Thymus (tissue), 11 donors: ENCODE results near the gene NPL. TPM values are rescaled to one million over a fixed set of nuclear protein-coding genes. Genes with fewer than 3 reads are reported as not detected.

Source experiments
- DNase-seq, 9 donors: peaks; one replicate each; pipeline ENCODE4 v3.0.0-alpha.2; 2013; ENCODE audit warnings: low spot score in 9 of 9, low read depth in 6 of 9, missing footprints in 1 of 9
- H3K27ac ChIP-seq, 2 donors: one replicate each; pipeline ENCODE4 v1.5.1; 2013; ENCODE audit warnings: control low read depth in 1 of 2, low read depth in 1 of 2, low read length in 1 of 2, mild to moderate bottlenecking in 1 of 2, moderate library complexity in 1 of 2
- H3K27me3 ChIP-seq, 2 donors: one replicate each; pipeline ENCODE4 v1.5.1; 2013; ENCODE audit warnings: low read length in 1 of 2; ENCODE audit not compliant: control insufficient read depth in 2 of 2, insufficient read depth in 1 of 2
- H3K36me3 ChIP-seq, 2 donors: one replicate each; pipeline ENCODE4 v1.5.1; 2013; ENCODE audit warnings: low read length in 1 of 2, mild to moderate bottlenecking in 1 of 2, moderate library complexity in 1 of 2; ENCODE audit not compliant: control insufficient read depth in 2 of 2, insufficient read depth in 2 of 2
- H3K4me1 ChIP-seq, 2 donors: one replicate each; pipeline ENCODE4 v1.5.1; 2013; ENCODE audit warnings: low read length in 2 of 2; ENCODE audit not compliant: control insufficient read depth in 2 of 2, insufficient read depth in 2 of 2
- H3K4me3 ChIP-seq, 2 donors: one replicate each; pipeline ENCODE4 v1.5.1; 2013; ENCODE audit warnings: low read length in 2 of 2, control low read depth in 1 of 2, mild to moderate bottlenecking in 1 of 2
- H3K9me3 ChIP-seq, 2 donors: one replicate each; pipeline ENCODE4 v1.5.1; 2013; ENCODE audit warnings: low read length in 1 of 2, mild to moderate bottlenecking in 1 of 2; ENCODE audit not compliant: control insufficient read depth in 2 of 2, insufficient read depth in 1 of 2
- WGBS: extraction: QIAGEN DNeasy Blood & Tissue Kit; methylation state at CpG from one replicate; pipeline ENCODE4 v1.1.7; 2013; 5-methylcytosine and 5-hydroxymethylcytosine counted together
- polyA plus RNA-seq: library from polyadenylated mRNA; stranded (reverse); fragments of 200-250 nt; gene quantifications from one replicate; pipeline ENCODE4 v1.2.3, GENCODE V29; 2013
- total RNA-seq: library from RNA; stranded (reverse); fragments of 120-200 nt; gene quantifications from one replicate; pipeline ENCODE4 v1.2.4, GENCODE V29; 2013
- donor health status: healthy.

NPL gene
- total and polyA plus RNA-seq, 2 donors: 10.9 to 30.7 TPM

DNA sequence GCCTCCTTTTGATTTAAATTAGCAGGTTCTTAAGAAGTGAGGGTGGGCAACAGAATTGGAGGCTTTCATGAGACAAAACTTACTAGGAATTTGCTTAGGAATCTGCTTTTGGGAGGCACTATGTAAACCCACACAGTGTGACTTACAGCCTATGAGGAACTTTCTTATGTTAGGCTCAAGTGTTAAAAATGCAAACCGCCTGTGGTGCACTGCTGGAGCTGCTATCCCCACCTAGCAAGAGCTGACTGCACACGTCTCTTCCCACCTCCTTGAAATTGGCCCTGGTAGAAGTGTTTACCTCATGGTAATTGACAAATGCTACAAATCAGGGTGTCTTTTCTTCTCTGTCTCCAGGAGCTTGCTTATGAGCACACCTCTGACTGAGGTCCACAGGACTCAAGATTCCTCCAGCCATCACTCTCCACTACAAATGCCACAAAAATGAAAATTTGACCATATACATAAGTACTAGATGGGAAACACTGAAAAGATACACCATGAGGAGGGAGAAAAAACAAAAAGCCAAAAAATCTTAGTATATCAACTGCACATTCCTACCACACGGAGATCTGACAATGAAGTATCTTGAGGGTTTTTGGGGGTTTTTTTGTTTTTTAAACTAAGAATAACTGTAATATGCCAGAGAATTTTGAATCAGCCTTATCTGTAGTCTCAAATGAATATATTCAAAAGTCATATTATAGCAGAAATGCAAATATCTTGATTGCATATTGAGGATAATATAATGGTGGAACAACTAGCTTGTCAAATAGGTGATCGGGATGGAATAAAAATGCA, 18.2 kb upstream of the NPL start:
- no peaks in the 10 kb centered on the region for H3K9me3 ChIP-seq
- DNase-seq: no peak
- H3K4me3 ChIP-seq: no peak overlapping the region
- no peaks in the 10 kb centered on the region for H3K4me1 ChIP-seq
- H3K36me3 ChIP-seq: no peaks in the 10 kb centered on the region
- no peak overlapping the region for H3K27ac ChIP-seq
- no peaks in the 10 kb centered on the region for H3K27me3 ChIP-seq
- 98% methylated on average over 4 of the region's 4 CpGs for WGBS

DNA sequence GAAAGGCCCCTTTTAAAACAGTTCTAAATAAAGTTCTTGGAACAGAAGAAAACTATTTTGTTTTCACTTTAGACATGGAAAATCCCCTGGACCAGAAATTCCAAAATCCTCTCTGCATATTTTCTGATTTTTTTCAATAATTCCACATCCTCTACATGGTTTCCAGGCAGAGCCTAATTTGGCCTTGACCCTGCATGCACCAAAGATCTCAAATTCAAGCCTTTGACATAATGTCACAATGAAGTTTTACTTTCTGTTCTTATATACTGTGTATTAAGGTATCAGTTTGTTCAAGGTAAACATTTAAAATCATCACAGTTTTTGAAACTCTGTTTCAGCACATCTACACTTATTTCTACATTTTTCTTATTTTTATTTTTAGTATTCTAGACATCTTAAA, 12.2 kb upstream of the NPL start:
- no peak for DNase-seq
- H3K27me3 ChIP-seq: no peaks in the 10 kb centered on the region
- H3K27ac ChIP-seq: no peak overlapping the region
- H3K4me1 ChIP-seq: no peaks in the 10 kb centered on the region
- no peaks in the 10 kb centered on the region for H3K36me3 ChIP-seq
- no peak overlapping the region for H3K4me3 ChIP-seq
- no peaks in the 10 kb centered on the region for H3K9me3 ChIP-seq

DNA sequence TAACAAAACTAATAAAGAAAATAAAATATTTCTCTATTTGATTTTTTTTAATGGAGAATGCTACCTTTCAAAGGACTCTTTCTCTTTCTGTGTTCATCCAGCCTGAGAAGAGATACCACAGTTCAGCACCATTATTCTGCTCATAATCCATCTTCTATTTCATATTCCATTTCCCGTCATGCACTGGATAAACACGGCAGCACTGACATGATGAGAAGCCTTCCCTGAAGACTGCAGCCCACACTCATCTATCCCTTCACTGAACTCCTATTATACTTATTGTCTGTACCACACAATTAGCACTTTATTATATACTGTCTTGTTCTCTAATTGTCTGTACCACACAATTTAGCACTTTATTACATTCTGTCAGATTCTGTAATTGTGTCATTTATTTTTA, 10.7 kb upstream of the NPL start:
- 95% methylated on average over 2 of the region's 2 CpGs for WGBS
- H3K9me3 ChIP-seq: no peaks in the 10 kb centered on the region
- DNase-seq: no peak
- no peaks in the 10 kb centered on the region for H3K4me1 ChIP-seq
- H3K36me3 ChIP-seq: no peaks in the 10 kb centered on the region
- H3K27ac ChIP-seq: no peak overlapping the region
- H3K4me3 ChIP-seq: no peak overlapping the region
- H3K27me3 ChIP-seq: peaks cover 0 to 2% of the 10 kb centered on the region in 2 donors

DNA sequence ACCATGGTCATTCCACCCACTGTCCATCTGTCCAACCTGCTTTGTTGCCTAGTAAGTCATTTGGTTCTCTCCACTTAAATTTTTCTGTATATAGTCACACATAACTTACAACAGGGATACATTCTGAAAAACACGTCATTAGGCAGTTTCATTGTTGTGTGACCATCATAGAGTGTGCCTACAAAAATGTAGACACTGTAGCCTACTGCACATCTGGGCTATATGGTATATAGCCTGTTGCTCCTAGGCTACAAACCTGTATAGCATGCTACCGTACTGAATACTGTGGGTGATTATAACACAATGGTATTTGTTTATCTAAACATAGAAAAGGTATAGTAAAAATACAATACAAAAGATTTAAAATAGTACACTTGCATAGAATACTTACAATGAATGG, 10.0 kb upstream of the NPL start:
- Histone ChIP-seq H3K27ac (no peak overlapping the region), H3K27me3 (peaks cover 0 to 5% of the 10 kb centered on the region in 2 donors), H3K4me3 (no peak overlapping the region), H3K9me3 (no peaks in the 10 kb centered on the region), H3K36me3 (no peaks in the 10 kb centered on the region), H3K4me1 (no peaks in the 10 kb centered on the region)
- no peak for DNase-seq
- 97% methylated on average over 2 of the region's 2 CpGs for WGBS

DNA sequence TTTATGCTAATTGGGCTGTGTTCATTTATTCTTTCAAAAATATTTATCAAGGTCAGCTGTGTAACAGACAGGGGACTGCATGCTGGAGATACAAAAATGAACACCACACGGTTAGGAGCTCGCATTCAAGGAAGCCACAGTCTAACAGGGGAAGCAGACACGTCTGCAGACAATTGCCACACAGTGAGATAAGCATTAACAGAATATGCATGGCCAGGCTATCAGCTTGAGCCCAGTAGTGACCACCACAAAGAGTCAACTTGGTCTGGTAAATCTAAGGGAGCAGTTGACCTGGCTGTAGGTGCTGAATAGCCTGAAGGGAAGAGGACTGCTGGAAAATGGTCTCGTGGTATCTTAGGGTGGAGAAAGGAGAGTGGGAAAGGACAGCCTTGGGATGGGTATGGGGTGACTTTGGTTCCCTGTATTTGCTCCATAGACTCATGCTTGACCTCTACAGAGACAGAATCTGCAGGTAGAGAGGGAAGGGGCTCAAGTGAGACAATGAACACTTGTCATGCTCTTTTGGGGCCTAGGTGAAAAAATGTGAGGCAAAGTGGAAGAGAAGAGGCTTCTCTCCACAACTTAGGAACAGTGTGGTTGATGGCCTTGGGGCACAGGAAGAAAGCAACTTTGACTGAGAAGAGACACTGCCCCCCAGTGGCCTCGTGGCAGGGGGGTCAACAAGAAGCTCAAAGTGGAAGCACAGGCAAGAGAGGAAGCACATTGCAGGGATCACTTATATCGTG, 7.6 kb upstream of the NPL start:
- no peak overlapping the region for H3K4me3 ChIP-seq
- H3K36me3 ChIP-seq: no peaks in the 10 kb centered on the region
- no peaks in the 10 kb centered on the region for H3K4me1 ChIP-seq
- peak in 6 of 9 donors; percentile 29 to 81 (median 47) for DNase-seq
- H3K27ac ChIP-seq: no peak overlapping the region
- WGBS: 61% methylated on average over 6 of the region's 6 CpGs
- H3K27me3 ChIP-seq: peaks cover 2 to 9% of the 10 kb centered on the region in 2 donors
- no peaks in the 10 kb centered on the region for H3K9me3 ChIP-seq

DNA sequence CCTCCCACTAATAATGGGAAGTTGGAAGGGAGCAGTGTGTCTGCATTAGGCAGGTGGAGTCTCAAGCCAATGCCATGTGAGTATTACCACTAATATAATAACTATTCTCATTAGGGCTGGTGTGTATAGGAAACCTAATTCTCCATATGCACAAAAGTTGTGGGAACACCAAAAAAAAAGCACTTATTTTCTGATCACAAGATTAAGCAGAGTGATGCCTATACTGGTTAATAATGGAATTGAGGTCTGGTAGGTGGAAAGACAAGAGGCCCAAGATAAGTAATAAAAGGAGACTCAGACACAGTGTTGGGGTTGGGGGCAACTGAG, 7.0 kb upstream of the NPL start:
- Histone ChIP-seq H3K9me3 (no peaks in the 10 kb centered on the region), H3K4me3 (no peak overlapping the region), H3K27me3 (peaks cover 2 to 14% of the 10 kb centered on the region in 2 donors), H3K27ac (no peak overlapping the region), H3K36me3 (no peaks in the 10 kb centered on the region), H3K4me1 (no peaks in the 10 kb centered on the region)
- DNase-seq: no peak

DNA sequence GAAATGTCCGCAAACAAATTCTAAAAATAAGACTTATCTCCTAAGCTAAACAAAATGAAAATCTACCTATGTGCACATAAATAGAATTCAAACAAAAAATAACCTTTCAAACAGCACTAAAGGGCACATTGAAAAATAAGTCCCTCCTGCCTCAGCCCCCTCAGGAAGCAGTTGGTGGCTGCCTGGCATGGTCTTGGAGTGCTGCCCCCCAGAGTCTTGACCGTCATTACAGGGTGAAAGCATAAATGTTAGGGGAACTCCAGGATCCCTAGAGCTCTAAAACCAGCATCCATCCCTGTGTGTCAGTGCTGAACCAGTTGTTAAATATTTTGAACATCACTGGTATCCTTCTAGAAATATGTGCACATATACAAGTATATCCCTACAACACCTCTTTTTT, 6.5 kb upstream of the NPL start:
- peaks cover 2 to 19% of the 10 kb centered on the region in 2 donors for H3K27me3 ChIP-seq
- H3K4me1 ChIP-seq: no peaks in the 10 kb centered on the region
- no peak for DNase-seq
- H3K9me3 ChIP-seq: no peaks in the 10 kb centered on the region
- no peak overlapping the region for H3K27ac ChIP-seq
- no peaks in the 10 kb centered on the region for H3K36me3 ChIP-seq
- WGBS: 84% methylated on average over 2 of the region's 2 CpGs
- no peak overlapping the region for H3K4me3 ChIP-seq

DNA sequence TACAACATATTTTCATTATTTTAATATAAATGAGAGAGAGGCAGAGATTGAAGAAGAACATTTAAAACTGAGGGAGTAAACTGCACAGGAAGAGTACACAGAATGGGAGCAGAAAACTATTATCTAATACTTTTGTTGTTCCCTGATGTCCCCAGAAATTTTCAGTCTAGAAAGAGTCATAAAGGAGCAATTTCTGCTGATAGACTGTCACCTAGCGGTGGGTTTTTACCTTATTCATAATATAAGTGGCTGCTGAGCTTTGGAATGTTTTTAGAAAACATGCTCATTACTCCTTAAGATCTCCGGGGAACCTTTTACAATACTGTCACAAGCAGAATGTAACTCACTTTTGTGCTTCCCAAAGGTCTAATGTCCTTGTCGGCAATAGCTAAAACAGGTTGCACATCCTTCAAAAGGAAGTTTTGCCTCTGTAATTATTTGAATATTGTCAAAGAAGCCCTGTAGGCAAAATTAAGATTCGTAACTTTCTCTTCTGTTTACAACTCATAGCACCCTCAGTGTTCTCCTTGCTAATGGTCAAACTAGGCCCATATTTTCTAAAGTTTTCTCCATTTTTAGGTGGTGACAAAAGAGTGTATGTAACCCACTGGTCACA, 4.9 kb upstream of the NPL start:
- no peaks in the 10 kb centered on the region for H3K9me3 ChIP-seq
- 52% methylated on average over 4 of the region's 4 CpGs for WGBS
- DNase-seq: peak in 5 of 9 donors; percentile 13 to 59 (median 28)

DNA sequence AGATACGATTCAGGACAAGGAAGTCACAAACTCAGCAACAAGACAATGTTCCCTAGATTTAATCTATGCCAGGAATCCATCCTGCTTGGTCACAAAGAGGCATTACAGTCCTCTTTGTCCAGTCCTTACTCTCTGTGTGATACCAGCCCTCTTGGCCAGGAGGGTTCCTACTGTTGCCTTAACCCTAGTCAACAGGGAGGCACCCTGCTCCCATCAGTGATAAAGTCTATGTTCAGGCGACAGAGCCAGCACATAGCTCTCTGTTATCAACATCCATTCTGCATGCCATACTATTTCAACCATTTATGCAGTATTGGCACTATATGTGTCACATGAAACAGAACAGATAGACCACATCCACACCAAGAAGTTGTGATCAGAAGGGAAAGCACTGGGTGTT, 4.4 kb upstream of the NPL start:
- Histone ChIP-seq H3K36me3 (no peaks in the 10 kb centered on the region), H3K4me1 (peaks cover 0 to 8% of the 10 kb centered on the region in 2 donors), H3K9me3 (no peaks in the 10 kb centered on the region), H3K4me3 (no peak overlapping the region), H3K27me3 (peaks cover 13 to 38% of the 10 kb centered on the region in 2 donors), H3K27ac (no peak overlapping the region)
- no peak for DNase-seq
- WGBS: 92% methylated on average over 2 of the region's 2 CpGs

More for the DNA sequence above, 4.9 kb upstream of the NPL start:
- H3K27ac ChIP-seq: no peak overlapping the region
- H3K27me3 ChIP-seq: peaks cover 8 to 32% of the 10 kb centered on the region in 2 donors
- H3K4me3 ChIP-seq: no peak overlapping the region
- no peaks in the 10 kb centered on the region for H3K36me3 ChIP-seq
- peaks cover 0 to 6% of the 10 kb centered on the region in 2 donors for H3K4me1 ChIP-seq
